Upper lobe of right lung (tissue), 1 donor: ENCODE data around the gene ABCA3. TPM values are rescaled to one million over a fixed set of nuclear protein-coding genes. Genes with fewer than 3 reads are reported as not detected.
A peak's percentile ranks its signal among the peaks of the same experiment; 100 is the strongest.

Experiments
- ATAC-seq: fragments of 200-7000 bp; cut with Tn5 transposase; one replicate; pipeline ENCODE4 v1.9.1; 2020; ENCODE audit warnings: mild to moderate bottlenecking, moderate library complexity
- DNase-seq: peaks from one replicate; pipeline ENCODE4 v3.0.0-alpha.2; 2020
- H3K27ac ChIP-seq: fragments of 200-600 bp; one replicate; pipeline ENCODE4 v1.8.0; 2022
- H3K27me3 ChIP-seq: fragments of 200-600 bp; one replicate; pipeline ENCODE4 v1.8.0; 2022; ENCODE audit warnings: mild to moderate bottlenecking
- H3K36me3 ChIP-seq: fragments of 200-600 bp; one replicate; pipeline ENCODE4 v1.8.0; 2022
- H3K4me1 ChIP-seq: fragments of 200-600 bp; one replicate; pipeline ENCODE4 v1.8.0; 2022
- H3K4me3 ChIP-seq: fragments of 200-600 bp; one replicate; pipeline ENCODE4 v1.8.0; 2022; ENCODE audit warnings: mild to moderate bottlenecking
- H3K9me3 ChIP-seq: fragments of 200-600 bp; one replicate; pipeline ENCODE4 v1.8.0; 2022
- intact Hi-C: fragments of 100-400 bp; cut with DNase I; formaldehyde crosslinking; loops from one replicate; pipeline ENCODE4 v1.11.0; 2022
- total RNA-seq: library from RNA; stranded (reverse); fragmentation: NEBNext Ultra II Directional; extraction: Animal tissue kit (Norgen Biotek cat#: 25700); gene quantifications from one replicate; pipeline ENCODE4 v1.2.1, GENCODE V29; 2021
- TF ChIP-seq, protein P1 (sequence below): fragments of 200-600 bp; IDR thresholded peaks from one replicate; pipeline ENCODE4 v1.8.0; 2022; ENCODE audit warnings: antibody characterized with exemption
- donor health status: DM: no; HTN: yes; CAD: no; lungs with severe emphysema.

The ABCA3 gene
- total RNA-seq, 1 donor from 2014 or later = 598 TPM

DNA sequence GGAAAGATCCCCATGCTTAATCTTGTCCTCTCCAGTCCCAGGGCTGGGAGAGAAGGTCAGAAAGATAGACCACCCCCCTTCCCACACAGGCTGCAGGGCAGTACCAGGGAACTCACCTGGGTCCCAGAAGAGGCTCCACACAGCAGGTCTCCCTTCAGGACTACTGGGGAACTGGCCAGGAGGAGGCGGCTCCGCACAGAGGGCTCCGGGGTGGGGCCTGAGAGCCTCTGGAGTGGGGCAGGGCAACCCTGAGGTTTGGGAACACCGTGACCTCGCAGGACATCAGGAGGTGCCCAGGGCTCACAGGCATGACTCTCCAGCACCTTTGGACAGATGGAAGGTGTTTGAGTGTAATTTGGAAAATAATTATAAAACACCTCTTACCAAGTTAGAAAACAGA lies 11.0 kb downstream of the ABCA3 start:
- DNase-seq = peak; percentile 94
- Histone ChIP-seq H3K27ac (peak overlapping the region; percentile 77), H3K4me3 (peak overlapping the region; percentile 48)

DNA sequence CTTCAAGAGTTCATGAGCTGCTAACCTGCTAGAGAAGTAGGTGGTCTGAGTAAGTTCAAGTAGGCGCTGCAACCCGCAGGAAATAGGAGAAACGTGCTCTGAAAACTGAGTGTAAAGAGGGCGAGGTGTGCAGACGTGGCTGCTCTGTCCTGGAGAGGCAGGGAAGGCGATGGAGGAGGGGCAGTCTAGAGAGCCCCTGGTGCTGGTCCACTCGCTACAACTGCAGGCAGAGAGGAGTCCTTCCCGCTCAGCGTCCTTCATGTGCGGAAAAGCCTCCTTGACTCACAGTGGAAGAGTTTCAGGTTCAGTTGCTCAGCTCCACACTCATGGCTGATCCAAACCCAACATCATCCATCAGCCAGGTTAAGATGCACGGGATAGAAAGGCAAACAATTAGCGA lies 12.1 kb downstream of the ABCA3 start:
- DNase-seq (peak; percentile 71), ATAC-seq (peak; percentile 17)
- Histone ChIP-seq H3K27me3 (no peaks in the 10 kb centered on the region), H3K4me3 (peak overlapping the region; percentile 48), H3K4me1 (no peaks in the 10 kb centered on the region), H3K27ac (peak overlapping the region; percentile 70), H3K9me3 (no peaks in the 10 kb centered on the region), H3K36me3 (peaks cover 34% of the 10 kb centered on the region)
- TF ChIP-seq, protein P1, sequence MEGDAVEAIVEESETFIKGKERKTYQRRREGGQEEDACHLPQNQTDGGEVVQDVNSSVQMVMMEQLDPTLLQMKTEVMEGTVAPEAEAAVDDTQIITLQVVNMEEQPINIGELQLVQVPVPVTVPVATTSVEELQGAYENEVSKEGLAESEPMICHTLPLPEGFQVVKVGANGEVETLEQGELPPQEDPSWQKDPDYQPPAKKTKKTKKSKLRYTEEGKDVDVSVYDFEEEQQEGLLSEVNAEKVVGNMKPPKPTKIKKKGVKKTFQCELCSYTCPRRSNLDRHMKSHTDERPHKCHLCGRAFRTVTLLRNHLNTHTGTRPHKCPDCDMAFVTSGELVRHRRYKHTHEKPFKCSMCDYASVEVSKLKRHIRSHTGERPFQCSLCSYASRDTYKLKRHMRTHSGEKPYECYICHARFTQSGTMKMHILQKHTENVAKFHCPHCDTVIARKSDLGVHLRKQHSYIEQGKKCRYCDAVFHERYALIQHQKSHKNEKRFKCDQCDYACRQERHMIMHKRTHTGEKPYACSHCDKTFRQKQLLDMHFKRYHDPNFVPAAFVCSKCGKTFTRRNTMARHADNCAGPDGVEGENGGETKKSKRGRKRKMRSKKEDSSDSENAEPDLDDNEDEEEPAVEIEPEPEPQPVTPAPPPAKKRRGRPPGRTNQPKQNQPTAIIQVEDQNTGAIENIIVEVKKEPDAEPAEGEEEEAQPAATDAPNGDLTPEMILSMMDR = no peak
- intact Hi-C loops = no loop called here

More for the DNA sequence above, 11.0 kb downstream of the ABCA3 start:
- H3K4me1 ChIP-seq = no peaks in the 10 kb centered on the region
- ATAC-seq = peak; percentile 84
- intact Hi-C loops = no loop called here
- TF ChIP-seq, protein P1 = no peak
- H3K9me3 ChIP-seq = no peaks in the 10 kb centered on the region
- no peaks in the 10 kb centered on the region for H3K27me3 ChIP-seq
- peaks cover 23% of the 10 kb centered on the region for H3K36me3 ChIP-seq

GRCh38 chr16:2326191-2326590 lies 14.3 kb downstream of the ABCA3 start:
- no peak for ATAC-seq
- intact Hi-C loops = no loop called here
- no peaks in the 10 kb centered on the region for H3K9me3 ChIP-seq
- no peaks in the 10 kb centered on the region for H3K4me1 ChIP-seq
- TF ChIP-seq, protein P1 = no peak
- no peaks in the 10 kb centered on the region for H3K27me3 ChIP-seq
- peak overlapping the region; percentile 48 for H3K4me3 ChIP-seq
- DNase-seq = peak; percentile 64
- H3K36me3 ChIP-seq = peaks cover 45% of the 10 kb centered on the region
- H3K27ac ChIP-seq = peak overlapping the region; percentile 70

DNA sequence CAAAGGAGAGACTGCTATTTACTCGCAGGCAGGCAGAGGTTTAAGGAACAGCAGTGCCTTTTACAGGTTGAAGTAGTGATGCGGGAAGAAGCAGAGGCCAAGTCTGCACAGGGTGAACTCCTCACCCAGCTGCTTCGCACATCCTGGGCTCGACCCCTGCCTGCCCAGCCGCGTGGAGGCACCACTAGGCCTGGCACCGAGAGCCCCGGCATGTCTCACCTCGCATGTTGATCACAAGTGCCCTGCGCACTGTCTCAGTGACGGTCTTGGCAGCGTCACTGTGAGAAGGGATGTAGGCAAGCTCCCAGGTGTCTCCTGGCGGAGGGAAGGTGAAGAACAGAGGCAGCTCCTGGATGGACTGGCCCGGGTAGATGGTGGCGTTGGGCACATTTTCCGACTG lies 14.7 kb downstream of the ABCA3 start:
- ATAC-seq (no peak), DNase-seq (peak; percentile 62)
- Histone ChIP-seq H3K4me1 (no peaks in the 10 kb centered on the region), H3K27ac (peak overlapping the region; percentile 53), H3K36me3 (peaks cover 49% of the 10 kb centered on the region), H3K4me3 (peak overlapping the region; percentile 48), H3K9me3 (no peaks in the 10 kb centered on the region), H3K27me3 (no peaks in the 10 kb centered on the region)
- TF ChIP-seq, protein P1 = no peak
- intact Hi-C loops = no loop called here

GRCh38 chr16:2325181-2325580 lies 15.3 kb downstream of the ABCA3 start:
- H3K27ac ChIP-seq = peak overlapping the region; percentile 53

More at GRCh38 chr16:2325181-2325580, 15.3 kb downstream of the ABCA3 start:
- Histone ChIP-seq H3K9me3 (no peaks in the 10 kb centered on the region), H3K36me3 (peaks cover 55% of the 10 kb centered on the region), H3K4me3 (peak overlapping the region; percentile 48), H3K4me1 (no peaks in the 10 kb centered on the region), H3K27me3 (no peaks in the 10 kb centered on the region)
- TF ChIP-seq, protein P1 = no peak
- ATAC-seq = no peak
- intact Hi-C loops = no loop called here
- peak; percentile 57 for DNase-seq
